Ovary (tissue), 9 donors: Measurements from ENCODE around the gene NOX5. TPM values are rescaled to one million over a fixed set of nuclear protein-coding genes. Genes with fewer than 3 reads are reported as not detected.

Experiments
- DNase-seq, 5 donors: peaks; one replicate each; pipeline ENCODE4 v3.0.0-alpha.2; 2019 to 2020
- H3K27ac ChIP-seq, 2 donors: fragments of 200-600 bp; one replicate each; pipeline versions ENCODE4 v1.5.1 to v1.8.0; 2019 to 2022
- H3K27me3 ChIP-seq: fragments of 200-600 bp; one replicate; pipeline ENCODE4 v1.8.0; 2022
- H3K36me3 ChIP-seq: fragments of 200-600 bp; sonication (generic); one replicate; pipeline ENCODE4 v1.5.1; 2019
- H3K4me1 ChIP-seq: one replicate; pipeline ENCODE4 v1.8.1; 2013; ENCODE audit warnings: mild to moderate bottlenecking, moderate library complexity; ENCODE audit not compliant: insufficient read depth
- H3K4me3 ChIP-seq: fragments of 200-600 bp; sonication (generic); one replicate; pipeline ENCODE4 v1.5.1; 2017
- H3K9me3 ChIP-seq, 2 donors: fragments of 200-600 bp in 1 of 2; sonication (generic) in 1 of 2; one replicate each; pipeline versions ENCODE4 v1.5.1 to v1.8.1; 2013 to 2019; ENCODE audit warnings: mild to moderate bottlenecking in 1 of 2, moderate library complexity in 1 of 2
- EP300 ChIP-seq: sonication (generic); formaldehyde crosslinking; IDR thresholded peaks from one replicate; pipeline ENCODE4 v1.6.1; 2017; ENCODE audit warnings: antibody characterized with exemption
- POLR2A ChIP-seq: fragments of 450-650 bp; IDR thresholded peaks from one replicate; pipeline ENCODE4 v1.6.1; 2017; ENCODE audit warnings: antibody characterized with exemption, mild to moderate bottlenecking, moderate library complexity
- WGBS, 3 donors: extraction: QIAGEN DNeasy Blood & Tissue Kit in 1 of 3; methylation state at CpG; one replicate each; pipeline versions ENCODE4 v1.1.5 to v1.1.7; 2013 to 2017; 5-methylcytosine and 5-hydroxymethylcytosine counted together
- intact Hi-C, 4 donors: fragments of 100-400 bp; cut with DNase I; formaldehyde crosslinking; loops; one replicate each; pipeline versions ENCODE4 v1.11.0 to v1.15.1; 2022 to 2023
- polyA plus RNA-seq, 2 donors: library from polyadenylated mRNA; stranded (reverse); fragments of 200-250 nt in 1 of 2; fragments of 350-450 nt in 1 of 2; fragmentation: Illumina TruSeq in 1 of 2; extraction: RNeasy Lipid Tissue Mini Kit (QIAGEN cat#74804) in 1 of 2; gene quantifications; one replicate each; pipeline ENCODE4 v1.2.3, GENCODE V29; 2013 to 2014
- total RNA-seq, 7 donors: library from RNA; depleted of rRNA in 2 of 7; stranded (reverse); fragments of >200 nt in 2 of 7; fragmentation: NEBNext Ultra II Directional in 3 of 7; extraction: Animal tissue kit (Norgen Biotek cat#: 25700) in 3 of 7; gene quantifications; one replicate each; pipeline versions ENCODE4 v1.1.0 to v1.2.4, GENCODE V29; 2016 to 2023
- TF ChIP-seq, protein P1 (sequence below), 3 donors: fragments of 450-650 bp in 2 of 3; fragments of 200-600 bp in 1 of 3; IDR thresholded peaks; one replicate each; pipeline versions ENCODE4 v1.5.1 to v1.8.0; 2016 to 2022; ENCODE audit warnings: antibody characterized with exemption in 3 of 3, mild to moderate bottlenecking in 1 of 3
- donor health status: DM: no; HTN: no; CAD: no; lungs with moderate emphysema.
- donor health status: DM: no; HTN: no; CAD: no.
- donor health status: Bipolar disorder and iron deficiency.
- donor health status: DM: yes; HTN: yes; CAD: no.
- donor health status: DM: no; HTN: no; CAD: no.
- donor health status: DM: yes; HTN: yes; CAD: no.

The NOX5 gene
- total and polyA plus RNA-seq, 9 donors = 0.10 to 1.5 (median 0.42) TPM; not detected in 1

DNA sequence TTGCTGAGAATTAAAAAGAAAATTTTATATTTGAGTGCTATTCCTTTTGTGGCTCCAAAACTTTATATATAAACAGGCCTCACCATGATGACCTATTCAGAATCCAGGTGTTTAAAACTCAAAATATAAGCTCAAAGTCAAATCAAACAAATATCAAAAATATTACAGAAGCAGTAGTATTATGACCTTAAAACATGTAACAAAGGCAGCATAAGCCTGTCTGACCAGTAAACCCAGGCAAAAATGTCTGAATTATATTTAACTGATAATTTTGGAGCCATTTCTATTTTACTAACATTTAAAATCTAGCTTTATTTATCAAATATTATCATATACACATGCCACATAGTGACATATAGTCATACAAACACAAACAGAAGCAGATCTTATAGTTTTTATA is 6.4 kb upstream of the NOX5 start:
- intact Hi-C loops = no loop called here
- no peak overlapping the region for H3K4me3 ChIP-seq
- no peaks in the 10 kb centered on the region for H3K36me3 ChIP-seq
- TF ChIP-seq, protein P1, sequence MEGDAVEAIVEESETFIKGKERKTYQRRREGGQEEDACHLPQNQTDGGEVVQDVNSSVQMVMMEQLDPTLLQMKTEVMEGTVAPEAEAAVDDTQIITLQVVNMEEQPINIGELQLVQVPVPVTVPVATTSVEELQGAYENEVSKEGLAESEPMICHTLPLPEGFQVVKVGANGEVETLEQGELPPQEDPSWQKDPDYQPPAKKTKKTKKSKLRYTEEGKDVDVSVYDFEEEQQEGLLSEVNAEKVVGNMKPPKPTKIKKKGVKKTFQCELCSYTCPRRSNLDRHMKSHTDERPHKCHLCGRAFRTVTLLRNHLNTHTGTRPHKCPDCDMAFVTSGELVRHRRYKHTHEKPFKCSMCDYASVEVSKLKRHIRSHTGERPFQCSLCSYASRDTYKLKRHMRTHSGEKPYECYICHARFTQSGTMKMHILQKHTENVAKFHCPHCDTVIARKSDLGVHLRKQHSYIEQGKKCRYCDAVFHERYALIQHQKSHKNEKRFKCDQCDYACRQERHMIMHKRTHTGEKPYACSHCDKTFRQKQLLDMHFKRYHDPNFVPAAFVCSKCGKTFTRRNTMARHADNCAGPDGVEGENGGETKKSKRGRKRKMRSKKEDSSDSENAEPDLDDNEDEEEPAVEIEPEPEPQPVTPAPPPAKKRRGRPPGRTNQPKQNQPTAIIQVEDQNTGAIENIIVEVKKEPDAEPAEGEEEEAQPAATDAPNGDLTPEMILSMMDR (IDR thresholded peaks at IDR 0.05) = no peak
- TF ChIP-seq EP300 (no peak), POLR2A (no peak)
- no peak for DNase-seq
- H3K4me1 ChIP-seq = no peaks in the 10 kb centered on the region
- no peaks in the 10 kb centered on the region for H3K27me3 ChIP-seq
- H3K27ac ChIP-seq = no peak overlapping the region
- H3K9me3 ChIP-seq = peaks cover 0 to 5% of the 10 kb centered on the region in 2 donors

DNA sequence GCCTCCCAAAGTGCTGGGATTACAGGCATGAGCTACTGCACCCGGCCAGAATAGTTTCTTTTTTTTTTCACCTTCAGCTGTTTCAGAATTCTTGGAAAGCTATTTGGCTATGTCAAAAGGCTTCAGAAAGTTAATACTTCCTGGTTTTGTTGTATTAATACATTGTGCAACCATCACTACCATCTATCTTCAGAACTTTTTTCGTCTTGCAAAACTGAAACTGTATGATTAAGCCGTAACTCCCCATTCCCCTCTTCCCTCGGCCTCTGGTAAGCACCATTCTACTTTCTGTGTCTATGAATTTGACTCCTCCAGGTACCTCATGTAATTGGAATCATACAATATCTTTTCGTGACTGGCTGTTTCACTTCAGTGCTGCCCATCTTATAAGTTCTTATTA is 5.2 kb upstream of the NOX5 start:
- intact Hi-C loops = no loop called here
- no peaks in the 10 kb centered on the region for H3K4me1 ChIP-seq

DNA sequence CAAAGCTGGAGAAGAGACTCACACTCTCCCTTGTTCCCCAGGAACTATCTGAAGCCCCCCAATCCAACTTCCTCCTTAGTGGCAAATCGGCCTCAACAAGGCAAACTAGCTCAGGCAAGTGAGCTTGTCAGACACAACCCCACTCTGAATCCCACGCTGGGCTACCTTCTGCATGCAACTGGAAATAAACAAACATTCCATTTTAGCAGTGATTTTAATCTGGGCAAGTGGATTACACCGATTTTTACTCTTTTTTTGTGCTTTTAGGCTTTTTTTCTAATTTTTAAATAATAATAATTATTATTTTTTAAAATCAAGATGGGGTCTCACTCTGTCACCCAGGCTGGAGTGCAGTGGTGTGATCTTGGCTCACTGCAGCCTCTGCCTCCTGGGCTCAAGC is 2.9 kb upstream of the NOX5 start:
- no peaks in the 10 kb centered on the region for H3K36me3 ChIP-seq
- no peak overlapping the region for H3K4me3 ChIP-seq
- H3K4me1 ChIP-seq = no peaks in the 10 kb centered on the region
- WGBS, 3 donors = 90 to 94% (median 90%) methylated on average over 3 of the region's 3 CpGs
- H3K9me3 ChIP-seq = peaks cover 0 to 5% of the 10 kb centered on the region in 2 donors
- H3K27me3 ChIP-seq = no peaks in the 10 kb centered on the region
- intact Hi-C loops = no loop called here
- no peak for DNase-seq
- TF ChIP-seq EP300 (no peak), POLR2A (no peak)
- H3K27ac ChIP-seq = no peak overlapping the region

More for the DNA sequence above, 5.2 kb upstream of the NOX5 start:
- H3K27me3 ChIP-seq = no peaks in the 10 kb centered on the region
- no peak overlapping the region for H3K27ac ChIP-seq
- 92 to 96% (median 94%) methylated on average over 5 of the region's 5 CpGs for WGBS, 3 donors
- DNase-seq = no peak
- H3K9me3 ChIP-seq = peaks cover 0 to 5% of the 10 kb centered on the region in 2 donors
- TF ChIP-seq, protein P1 (IDR thresholded peaks at IDR 0.05) = no peak
- no peak for TF ChIP-seq POLR2A
- H3K4me3 ChIP-seq = no peak overlapping the region
- no peaks in the 10 kb centered on the region for H3K36me3 ChIP-seq

- H3K27ac ChIP-seq = no peak overlapping the region
- no peaks in the 10 kb centered on the region for H3K36me3 ChIP-seq
- H3K4me3 ChIP-seq = no peak overlapping the region
- H3K4me1 ChIP-seq = no peaks in the 10 kb centered on the region
- no peak for DNase-seq
- H3K9me3 ChIP-seq = no peaks in the 10 kb centered on the region
- TF ChIP-seq POLR2A = no peak
- TF ChIP-seq, protein P1 (IDR thresholded peaks at IDR 0.05) = no peak
- no peak for TF ChIP-seq EP300
- intact Hi-C loops = no loop called here
- WGBS, 3 donors = 79 to 93% (median 91%) methylated on average over 5 of the region's 5 CpGs
- H3K27me3 ChIP-seq = no peaks in the 10 kb centered on the region
These were observed 1.6 kb upstream of the NOX5 start for GRCh38 chr15:69012761-69013364.

DNA sequence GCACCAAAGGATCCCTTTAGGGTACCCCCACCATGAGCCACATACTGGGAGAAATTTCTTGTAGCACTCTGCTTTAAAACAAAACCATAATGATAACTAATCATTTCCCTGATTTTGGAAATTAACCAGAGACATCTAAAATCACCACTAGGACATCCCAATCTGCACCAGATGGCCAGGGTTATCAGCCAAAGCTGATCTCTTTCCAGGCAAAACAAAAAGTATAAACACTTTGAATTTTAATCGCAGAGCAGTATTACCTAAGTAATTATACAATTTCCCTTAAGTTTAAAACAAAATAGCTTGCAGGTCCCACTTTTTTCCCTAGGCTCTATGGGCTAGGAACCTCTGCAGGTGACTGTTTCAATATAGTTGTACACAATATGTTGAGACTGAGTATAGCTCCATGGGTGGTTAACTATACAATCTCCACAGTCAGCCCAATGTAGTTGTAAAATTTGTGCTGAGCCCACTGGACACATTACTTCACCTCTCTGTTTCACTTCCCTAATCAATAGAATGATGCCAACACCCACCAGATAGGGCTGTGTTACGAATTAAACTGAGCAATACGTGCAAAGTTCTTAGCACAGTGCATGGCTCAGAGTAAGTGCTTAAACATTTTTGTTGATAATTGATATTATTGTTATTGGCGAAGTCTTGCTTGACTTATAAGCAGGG is 629 bp upstream of the NOX5 start:
- no peaks in the 10 kb centered on the region for H3K4me1 ChIP-seq
- intact Hi-C loops = no loop called here
- H3K27me3 ChIP-seq = no peaks in the 10 kb centered on the region
- TF ChIP-seq, protein P1 (IDR thresholded peaks at IDR 0.05) = no peak
- 70 to 77% (median 75%) methylated on average over 4 of the region's 4 CpGs for WGBS, 3 donors
- H3K9me3 ChIP-seq = no peaks in the 10 kb centered on the region
- no peak for DNase-seq
- no peaks in the 10 kb centered on the region for H3K36me3 ChIP-seq
- H3K27ac ChIP-seq = no peak overlapping the region
- H3K4me3 ChIP-seq = no peak overlapping the region
